ENCODE results near the gene NCAM2. TPM values are rescaled to one million over a fixed set of nuclear protein-coding genes. Genes with fewer than 3 reads are reported as not detected.

NCAM2 gene
- total RNA-seq, 1 donor from 2014 or later: 4.3 TPM

DNA sequence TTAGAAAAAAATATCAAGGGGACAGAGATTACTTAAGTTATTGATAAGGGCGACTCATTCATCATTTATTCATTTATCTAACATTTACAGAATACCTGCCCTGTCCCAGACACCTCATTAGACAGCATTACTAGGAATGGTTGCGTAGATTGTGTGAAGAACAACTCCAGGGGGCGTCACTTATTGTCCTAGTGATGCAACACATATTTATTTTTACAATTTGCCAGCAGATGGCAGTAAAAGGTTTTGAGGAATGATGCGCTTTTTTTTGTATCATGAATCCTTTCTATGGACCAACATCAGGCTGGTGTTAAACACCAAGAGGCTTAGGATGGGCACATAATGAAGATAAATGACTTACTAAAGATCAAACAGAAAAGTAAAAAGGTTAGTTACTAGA lies 5.5 kb downstream of the NCAM2 start:
- no peak overlapping the region for H3K4me3 Mint-ChIP-seq (ENCODE audit: unreplicated experiment)
- peak; percentile 64 for TF ChIP-seq CTCF (IDR thresholded peaks at IDR 0.05; ENCODE audit: partially characterized antibody, unreplicated experiment)
- no peaks in the 10 kb centered on the region for H3K4me1 Mint-ChIP-seq (ENCODE audit: low read depth, unreplicated experiment)
- H3K9me3 Mint-ChIP-seq (ENCODE audit: unreplicated experiment): peaks cover 2% of the 10 kb centered on the region
- no peak overlapping the region for H3K27ac Mint-ChIP-seq (ENCODE audit: unreplicated experiment)
- DNase-seq: no peak
- H3K27me3 Mint-ChIP-seq (ENCODE audit: unreplicated experiment): peaks cover 4% of the 10 kb centered on the region
- H3K36me3 Mint-ChIP-seq (ENCODE audit: unreplicated experiment): no peaks in the 10 kb centered on the region

GRCh38 chr21:21007606-21008005 lies 9.4 kb downstream of the NCAM2 start:
- no peak overlapping the region for H3K27ac Mint-ChIP-seq (ENCODE audit: unreplicated experiment)
- H3K4me1 Mint-ChIP-seq (ENCODE audit: low read depth, unreplicated experiment): no peaks in the 10 kb centered on the region
- no peaks in the 10 kb centered on the region for H3K36me3 Mint-ChIP-seq (ENCODE audit: unreplicated experiment)
- TF ChIP-seq CTCF (IDR thresholded peaks at IDR 0.05; ENCODE audit: partially characterized antibody, unreplicated experiment): no peak
- no peaks in the 10 kb centered on the region for H3K9me3 Mint-ChIP-seq (ENCODE audit: unreplicated experiment)
- no peaks in the 10 kb centered on the region for H3K27me3 Mint-ChIP-seq (ENCODE audit: unreplicated experiment)
- DNase-seq: no peak
- H3K4me3 Mint-ChIP-seq (ENCODE audit: unreplicated experiment): no peak overlapping the region

- no peak for TF ChIP-seq CTCF (IDR thresholded peaks at IDR 0.05; ENCODE audit: partially characterized antibody, unreplicated experiment)
- Mint-ChIP-seq H3K27ac (ENCODE audit: unreplicated experiment) (no peak overlapping the region), H3K4me3 (ENCODE audit: unreplicated experiment) (no peak overlapping the region), H3K27me3 (ENCODE audit: unreplicated experiment) (no peaks in the 10 kb centered on the region), H3K4me1 (ENCODE audit: low read depth, unreplicated experiment) (no peaks in the 10 kb centered on the region), H3K36me3 (ENCODE audit: unreplicated experiment) (no peaks in the 10 kb centered on the region), H3K9me3 (ENCODE audit: unreplicated experiment) (no peaks in the 10 kb centered on the region)
- no peak for DNase-seq
Observed at GRCh38 chr21:21010228-21010627, 12.0 kb downstream of the NCAM2 start.

DNA sequence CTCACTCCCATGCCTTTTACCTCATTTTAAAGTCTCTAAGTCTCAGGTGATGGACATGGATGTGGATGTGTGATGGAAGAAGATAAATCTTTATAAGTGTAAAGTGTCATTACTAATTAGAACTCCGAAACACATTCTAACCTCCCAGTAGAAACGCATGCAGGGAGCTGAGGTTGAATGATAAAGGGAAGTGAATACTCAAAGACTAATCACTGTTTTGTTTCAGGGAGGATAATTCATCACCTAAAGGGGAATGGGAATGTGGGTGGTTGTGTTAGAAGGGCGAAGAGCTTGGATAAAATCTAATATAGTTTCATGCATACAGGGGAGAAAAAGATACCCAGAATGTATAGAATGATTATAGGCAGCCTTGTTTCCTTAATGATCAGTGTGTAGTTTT lies 12.5 kb downstream of the NCAM2 start:
- Mint-ChIP-seq H3K27ac (ENCODE audit: unreplicated experiment) (no peak overlapping the region), H3K4me3 (ENCODE audit: unreplicated experiment) (no peak overlapping the region), H3K9me3 (ENCODE audit: unreplicated experiment) (no peaks in the 10 kb centered on the region), H3K27me3 (ENCODE audit: unreplicated experiment) (no peaks in the 10 kb centered on the region), H3K36me3 (ENCODE audit: unreplicated experiment) (no peaks in the 10 kb centered on the region), H3K4me1 (ENCODE audit: low read depth, unreplicated experiment) (no peaks in the 10 kb centered on the region)
- no peak for DNase-seq
- no peak for TF ChIP-seq CTCF (IDR thresholded peaks at IDR 0.05; ENCODE audit: partially characterized antibody, unreplicated experiment)

- no peak for DNase-seq
- Mint-ChIP-seq H3K27me3 (ENCODE audit: unreplicated experiment) (peaks cover 2% of the 10 kb centered on the region), H3K9me3 (ENCODE audit: unreplicated experiment) (peaks cover 2% of the 10 kb centered on the region), H3K36me3 (ENCODE audit: unreplicated experiment) (no peaks in the 10 kb centered on the region), H3K4me1 (ENCODE audit: low read depth, unreplicated experiment) (peaks cover 2% of the 10 kb centered on the region), H3K27ac (ENCODE audit: unreplicated experiment) (no peak overlapping the region), H3K4me3 (ENCODE audit: unreplicated experiment) (no peak overlapping the region)
- no peak for TF ChIP-seq CTCF (IDR thresholded peaks at IDR 0.05; ENCODE audit: partially characterized antibody, unreplicated experiment)
Observed at GRCh38 chr21:21018821-21019220, 20.6 kb downstream of the NCAM2 start.

All from glutamatergic neuron (in vitro differentiated cells).